HCT116 (cell line): ENCODE measurements around the gene SPDYE18.
"Not testable (repeated sequence)": the region's sequence is repeated elsewhere in the genome, so short reads cannot be mapped to it uniquely, and the experiment has no call there.

Experiments
- EGR1 ChIP-seq: IDR thresholded peaks from 2 replicates; pipeline ENCODE4 v1.6.1; 2012; ENCODE audit warnings: low read depth
- POLR2AphosphoS5 ChIP-seq: IDR thresholded peaks from 2 replicates; pipeline ENCODE4 v1.6.1; 2011; ENCODE audit warnings: mild to moderate bottlenecking, low read depth, low read length, moderate library complexity

- TF ChIP-seq POLR2AphosphoS5, EGR1: not testable (repeated sequence)
These were observed 17.3 kb upstream of the SPDYE18 start for GRCh38 chr7:77079624-77080023.
